GM23338 (cell line): ENCODE measurements around the gene PDYN. TPM values are rescaled to one million over a fixed set of nuclear protein-coding genes. Genes with fewer than 3 reads are reported as not detected.

Experiments used
- ATAC-seq: fragments of 200-7000 bp; cut with Tn5 transposase; 3 replicates; pipeline ENCODE4 v1.9.1; 2020
- DNase-seq: peaks from one replicate; pipeline ENCODE4 v3.0.0-alpha.2; 2015; ENCODE audit warnings: low spot score
- H2AFZ ChIP-seq: fragments of 200-600 bp; sonication (generic); 2 replicates; pipeline ENCODE4 v1.8.0; 2016; ENCODE audit warnings: antibody characterized with exemption, mild to moderate bottlenecking, moderate library complexity
- H3F3A ChIP-seq: fragments of 200-600 bp; sonication (generic); replicated peaks from 2 replicates; pipeline ENCODE4 v1.8.0; 2017; ENCODE audit warnings: antibody characterized with exemption, mixed run types, low read depth
- H3K27ac ChIP-seq: fragments of 200-600 bp; sonication (generic); 2 replicates; pipeline ENCODE4 v1.6.1; 2016; ENCODE audit warnings: low read depth
- H3K27me3 ChIP-seq: fragments of 200-600 bp; sonication (generic); 2 replicates; pipeline ENCODE4 v1.8.0; 2016; ENCODE audit warnings: mild to moderate bottlenecking, mixed run types, moderate library complexity; ENCODE audit not compliant: insufficient read depth
- H3K36me3 ChIP-seq: fragments of 200-600 bp; sonication (generic); 2 replicates; pipeline ENCODE4 v1.8.0; 2016; ENCODE audit warnings: mild to moderate bottlenecking; ENCODE audit not compliant: insufficient read depth
- H3K4me1 ChIP-seq: fragments of 200-600 bp; sonication (generic); 2 replicates; pipeline ENCODE4 v1.8.0; 2016; ENCODE audit warnings: mild to moderate bottlenecking, moderate library complexity; ENCODE audit not compliant: insufficient read depth
- H3K4me2 ChIP-seq: fragments of 200-600 bp; sonication (generic); 2 replicates; pipeline ENCODE4 v1.7.1; 2017; ENCODE audit warnings: mixed run types
- H3K4me3 ChIP-seq: fragments of 200-600 bp; sonication (generic); 2 replicates; pipeline ENCODE4 v1.6.1; 2016; ENCODE audit warnings: mixed run types
- H3K79me2 ChIP-seq: fragments of 200-600 bp; sonication (generic); replicated peaks from 2 replicates; pipeline ENCODE4 v1.8.0; 2017; ENCODE audit warnings: mild to moderate bottlenecking; ENCODE audit not compliant: insufficient read depth
- H3K9me2 ChIP-seq: fragments of 200-600 bp; sonication (generic); 2 replicates; pipeline ENCODE4 v1.8.0; 2017; ENCODE audit not compliant: insufficient read depth
- H4K20me1 ChIP-seq: fragments of 200-600 bp; sonication (generic); replicated peaks from 2 replicates; pipeline ENCODE4 v1.8.0; 2017; ENCODE audit warnings: mild to moderate bottlenecking; ENCODE audit not compliant: insufficient read depth
- H3K27ac Mint-ChIP-seq: 2 replicates; pipeline ENCODE4 v1.8.0; 2020; ENCODE audit warnings: inconsistent platforms, mild to moderate bottlenecking, moderate library complexity, mixed read lengths
- H3K27me3 Mint-ChIP-seq: 3 replicates; pipeline ENCODE4 v1.8.0; 2022; ENCODE audit warnings: low read depth, mild to moderate bottlenecking, moderate library complexity, mixed read lengths, inconsistent platforms; ENCODE audit not compliant: insufficient read depth, poor library complexity
- H3K36me3 Mint-ChIP-seq: 3 replicates; pipeline ENCODE4 v1.8.0; 2021; ENCODE audit warnings: low read depth, mild to moderate bottlenecking, inconsistent platforms, moderate library complexity, mixed read lengths
- H3K4me1 Mint-ChIP-seq: 3 replicates; pipeline ENCODE4 v1.8.0; 2020; ENCODE audit warnings: mild to moderate bottlenecking, inconsistent platforms, mixed read lengths
- H3K4me3 Mint-ChIP-seq: 3 replicates; pipeline ENCODE4 v1.8.0; 2021; ENCODE audit warnings: moderate library complexity, mild to moderate bottlenecking, inconsistent platforms, mixed read lengths
- H3K9me3 Mint-ChIP-seq: 3 replicates; pipeline ENCODE4 v1.8.0; 2020; ENCODE audit warnings: moderate library complexity, mild to moderate bottlenecking, inconsistent platforms, mixed read lengths
- CREB1 ChIP-seq: fragments of 250-450 bp; sonication (Bioruptor Pico); IDR thresholded peaks from 2 replicates; pipeline ENCODE4 v1.5.0; 2020; ENCODE audit warnings: low read depth, mild to moderate bottlenecking, moderate library complexity
- CTCF ChIP-seq, 2 experiments: fragments of 200-600 bp in 1 of 2; sonication (generic) in 1 of 2; conservative IDR thresholded peaks; 2 replicates each; pipeline versions ENCODE4 v1.5.1 to v1.6.1; 2016 to 2017; ENCODE audit warnings: antibody characterized with exemption in 2 of 2, low read depth in 2 of 2, mild to moderate bottlenecking in 2 of 2, moderate library complexity in 1 of 2
- ETS1 ChIP-seq: IDR thresholded peaks from 2 replicates; pipeline ENCODE4 v1.6.1; 2016; ENCODE audit warnings: antibody characterized with exemption
- EZH2 ChIP-seq: fragments of 200-600 bp; sonication (generic); IDR thresholded peaks from one replicate; pipeline ENCODE4 v1.8.0; 2017; ENCODE audit warnings: antibody characterized with exemption, mild to moderate bottlenecking, low read depth; ENCODE audit not compliant: unreplicated experiment
- EZH2phosphoT487 ChIP-seq: fragments of 200-600 bp; sonication (generic); IDR thresholded peaks from one replicate; pipeline ENCODE4 v1.8.1; 2018; ENCODE audit warnings: antibody characterized with exemption; ENCODE audit not compliant: unreplicated experiment
- JUNB ChIP-seq: IDR thresholded peaks from one replicate; pipeline ENCODE4 v1.6.1; 2016; ENCODE audit warnings: antibody characterized with exemption; ENCODE audit not compliant: unreplicated experiment
- NANOG ChIP-seq: IDR thresholded peaks from 2 replicates; pipeline ENCODE4 v1.6.1; 2016; ENCODE audit warnings: antibody characterized with exemption, borderline replicate concordance
- POLR2AphosphoS5 ChIP-seq: IDR thresholded peaks from 2 replicates; pipeline ENCODE4 v1.6.1; 2016; ENCODE audit warnings: antibody characterized with exemption, low read depth
- REST ChIP-seq: IDR thresholded peaks from one replicate; pipeline ENCODE4 v1.6.1; 2018; ENCODE audit warnings: antibody characterized with exemption; ENCODE audit not compliant: unreplicated experiment
- STAT1 ChIP-seq: IDR thresholded peaks from one replicate; pipeline ENCODE4 v1.6.1; 2016; ENCODE audit warnings: antibody characterized with exemption; ENCODE audit not compliant: unreplicated experiment
- ZNF114 ChIP-seq: fragments of 250-450 bp; sonication (Bioruptor Pico); IDR thresholded peaks from 2 replicates; pipeline ENCODE4 v1.5.0; 2020; ENCODE audit warnings: mild to moderate bottlenecking, moderate library complexity
- ZNF331 ChIP-seq: fragments of 250-450 bp; sonication (Bioruptor Pico); IDR thresholded peaks from 2 replicates; pipeline ENCODE4 v1.5.0; 2020; ENCODE audit warnings: low read depth, mild to moderate bottlenecking, moderate library complexity
- polyA plus RNA-seq: library from polyadenylated mRNA; unstranded; fragments of >200 nt; fragmentation: Nextera tagmentation; extraction: Ambion mirVana; gene quantifications from 2 replicates; pipeline ENCODE4 v1.2.1, GENCODE V29; 2016
- total RNA-seq: library from RNA; depleted of rRNA; stranded (reverse); fragments of >200 nt; shearing (Covaris generic); gene quantifications from 2 replicates; pipeline ENCODE4 v1.2.3, GENCODE V29; 2014

Gene PDYN
- total and polyA plus RNA-seq, 2 experiments from 2014 or later: 0.21 to 0.24 TPM

GRCh38 chr20:1945660-1946059 is 48.2 kb downstream of the PDYN start:
- no peaks in the 10 kb centered on the region for H4K20me1 ChIP-seq
- peaks cover 38% of the 10 kb centered on the region for H3K27me3 ChIP-seq
- TF ChIP-seq POLR2AphosphoS5: no peak
- TF ChIP-seq EZH2: no peak
- TF ChIP-seq EZH2phosphoT487: no peak
- Mint-ChIP-seq H3K27ac (no peak overlapping the region), H3K27me3 (peaks cover 41% of the 10 kb centered on the region), H3K4me3 (no peak overlapping the region; the same call in 2 of the 3 replicates), H3K4me1 (peaks cover 46% of the 10 kb centered on the region), H3K9me3 (no peaks in the 10 kb centered on the region), H3K36me3 (no peaks in the 10 kb centered on the region)
- no peak overlapping the region for H2AFZ ChIP-seq
- H3F3A ChIP-seq: peaks cover 10% of the 10 kb centered on the region; the same call in 1 of the 2 replicates
- H3K79me2 ChIP-seq: no peaks in the 10 kb centered on the region
- H3K27ac ChIP-seq: no peak overlapping the region
- no peaks in the 10 kb centered on the region for H3K36me3 ChIP-seq
- no peaks in the 10 kb centered on the region for H3K9me2 ChIP-seq
- H3K4me1 ChIP-seq: peaks cover 35% of the 10 kb centered on the region
- H3K4me3 ChIP-seq: no peak overlapping the region
- ATAC-seq: no peak
- DNase-seq: no peak
- no peak overlapping the region for H3K4me2 ChIP-seq

- Mint-ChIP-seq H3K4me3 (no peak overlapping the region), H3K9me3 (no peaks in the 10 kb centered on the region), H3K36me3 (no peaks in the 10 kb centered on the region), H3K4me1 (peaks cover 41% of the 10 kb centered on the region), H3K27me3 (peaks cover 41% of the 10 kb centered on the region), H3K27ac (no peak overlapping the region)
- peaks cover 30% of the 10 kb centered on the region for H3K4me1 ChIP-seq
- H3K79me2 ChIP-seq: no peaks in the 10 kb centered on the region
- no peak overlapping the region for H3K27ac ChIP-seq
- H3K4me3 ChIP-seq: no peak overlapping the region
- H3K36me3 ChIP-seq: no peaks in the 10 kb centered on the region
- no peaks in the 10 kb centered on the region for H4K20me1 ChIP-seq
- no peaks in the 10 kb centered on the region for H3K9me2 ChIP-seq
- peaks cover 38% of the 10 kb centered on the region for H3K27me3 ChIP-seq
- DNase-seq (no peak), ATAC-seq (no peak)
- peaks cover 10% of the 10 kb centered on the region; the same call in 1 of the 2 replicates for H3F3A ChIP-seq
- no peak overlapping the region for H3K4me2 ChIP-seq
- H2AFZ ChIP-seq: no peak overlapping the region
- TF ChIP-seq JUNB (no peak), EZH2phosphoT487 (no peak), NANOG (no peak), REST (no peak), EZH2 (no peak), ZNF331 (CRISPR knock-in tag) (no peak), CTCF (conservative IDR thresholded peaks at IDR 0.05; ENCODE audit: low read depth in 2 of 2) (no peak), STAT1 (no peak), ETS1 (no peak), ZNF114 (CRISPR knock-in tag) (no peak), POLR2AphosphoS5 (no peak), CREB1 (CRISPR knock-in tag) (no peak)
These were observed 48.7 kb downstream of the PDYN start for GRCh38 chr20:1945134-1945618.
